ENCODE data around the gene B4GALT7.

GRCh38 chr5:177602458-177602830, 2.5 kb downstream of the B4GALT7 start:
- TF ChIP-seq CTCF (IDR thresholded peaks at IDR 0.05; ENCODE audit: insufficient read depth, low read length) = no peak
- no peak for TF ChIP-seq GABPA (IDR thresholded peaks at IDR 0.05; ENCODE audit: low read depth)
- no peak for TF ChIP-seq POLR2AphosphoS5 (IDR thresholded peaks at IDR 0.05; ENCODE audit: low read depth)
- no peak for TF ChIP-seq REST (IDR thresholded peaks at IDR 0.05; ENCODE audit: insufficient replicate concordance, low read depth)
